NCI-H1048 (cell line): Measurements from ENCODE around the gene GRIK1.

Source experiments
- DNase-seq: peaks from one replicate; lab custom pipeline; 2025; lab: John Stamatoyannopoulos, UW

Gene GRIK1

DNA sequence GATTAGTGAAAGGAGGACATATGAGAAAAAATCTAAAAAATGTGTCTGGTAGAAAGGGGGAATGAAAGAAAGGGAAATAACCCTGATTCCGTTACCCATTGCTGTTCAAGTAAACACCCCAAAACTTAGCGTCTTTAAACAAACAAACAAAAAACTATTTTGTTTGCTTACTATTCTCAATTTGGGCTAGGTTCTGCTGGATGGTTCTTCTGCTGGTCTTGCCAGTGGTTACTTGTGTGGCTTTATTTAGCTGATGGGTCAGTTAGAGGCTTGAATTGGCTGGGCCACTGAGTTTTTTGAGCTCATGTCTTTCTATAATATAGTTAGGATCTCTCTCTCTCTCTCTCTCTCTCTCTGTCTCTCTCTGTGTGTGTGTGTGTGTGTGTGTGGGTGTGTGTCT lies 112.1 kb downstream of the GRIK1 start:
- DNase-seq = no peak

DNA sequence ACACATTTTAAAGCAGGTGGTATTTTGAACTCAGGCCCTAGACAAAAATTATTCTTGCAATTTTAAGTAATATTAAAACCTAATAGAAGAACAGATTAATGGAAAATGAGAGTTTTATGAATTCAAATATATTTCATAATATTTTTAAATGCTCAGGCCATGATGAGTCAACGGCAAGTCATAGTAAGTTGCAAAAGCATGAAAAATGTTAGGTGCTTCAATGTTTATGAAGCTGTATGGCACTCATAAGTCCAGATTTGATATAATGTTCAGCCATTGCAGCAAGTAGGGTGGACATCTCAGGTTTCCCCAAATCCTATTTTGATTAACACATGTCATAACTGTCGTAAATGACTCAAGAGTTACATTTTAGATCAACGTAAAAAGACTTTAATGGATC lies 112.6 kb downstream of the GRIK1 start:
- DNase-seq = no peak

DNA sequence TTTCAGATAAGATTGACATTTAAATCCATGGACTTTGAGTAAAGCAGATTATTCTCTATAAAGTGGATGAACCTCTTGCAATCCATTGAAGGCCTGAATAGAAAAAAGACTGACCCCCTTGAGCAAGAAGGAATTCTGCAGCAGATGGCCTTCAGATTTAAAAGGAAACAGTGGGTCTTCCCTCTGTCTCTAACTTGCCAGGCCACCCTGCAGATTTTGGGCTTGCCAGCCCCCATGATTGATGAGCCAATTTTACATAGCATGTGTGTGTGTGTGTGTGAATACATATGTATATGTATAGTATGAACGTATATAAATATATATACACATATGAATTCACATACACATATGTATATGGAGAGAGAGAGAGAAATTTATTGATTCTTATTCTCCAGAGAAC lies 113.4 kb downstream of the GRIK1 start:
- DNase-seq = no peak

DNA sequence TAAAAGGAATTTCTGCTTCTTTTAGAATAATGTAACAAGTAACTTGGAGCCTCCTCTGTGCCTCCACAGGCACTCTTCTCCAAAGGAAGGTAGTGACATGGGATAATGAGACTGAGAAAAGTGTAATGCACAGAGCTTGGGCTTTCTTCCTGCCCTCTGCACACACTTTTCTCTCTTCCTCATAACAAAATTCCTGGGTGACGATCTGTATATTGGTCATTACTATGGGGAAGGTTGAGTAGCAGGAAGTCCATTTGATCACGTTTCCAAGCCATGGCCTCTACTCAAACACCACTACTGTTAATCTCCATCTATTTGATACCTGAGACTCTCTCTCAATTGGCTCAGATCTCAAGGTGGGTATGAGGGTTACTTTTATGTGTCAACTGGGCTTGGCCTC lies 113.9 kb downstream of the GRIK1 start:
- no peak for DNase-seq

DNA sequence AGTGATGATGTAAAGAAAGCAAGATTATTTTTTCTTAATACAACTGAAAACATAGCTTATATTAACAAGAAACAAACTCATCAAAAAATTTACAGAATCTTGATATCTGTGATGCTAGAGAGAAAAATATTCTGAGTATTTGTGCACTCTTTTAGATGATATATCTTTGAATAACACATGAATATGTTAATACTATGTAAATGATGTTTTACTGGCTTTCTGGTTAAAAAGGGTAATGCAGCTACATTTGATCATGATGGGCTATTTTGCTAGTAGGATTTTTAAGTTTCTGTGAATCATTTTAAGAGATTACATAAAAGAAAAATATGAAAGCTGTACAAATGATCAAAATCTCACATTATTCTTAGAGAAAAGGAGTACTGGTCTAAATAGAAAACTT lies 114.5 kb downstream of the GRIK1 start:
- DNase-seq = no peak

DNA sequence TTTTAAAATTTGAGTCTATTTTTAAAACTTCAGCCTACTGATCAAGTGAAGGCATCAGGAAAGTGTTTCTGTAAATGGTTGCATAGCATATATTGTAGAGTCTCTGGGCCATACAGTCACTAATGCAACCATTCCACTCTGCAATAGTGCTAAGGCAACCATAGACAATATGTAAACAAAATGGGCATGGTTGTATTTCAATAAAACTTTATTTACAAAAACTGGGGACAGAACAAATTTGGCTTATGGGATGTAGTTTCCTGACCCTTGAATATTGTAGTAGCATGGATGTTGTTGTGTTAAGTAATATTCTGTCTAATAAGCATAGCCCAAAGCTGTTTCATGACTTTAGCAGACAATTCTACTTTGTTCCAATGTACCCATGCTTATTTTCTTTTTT lies 117.7 kb downstream of the GRIK1 start:
- no peak for DNase-seq

DNA sequence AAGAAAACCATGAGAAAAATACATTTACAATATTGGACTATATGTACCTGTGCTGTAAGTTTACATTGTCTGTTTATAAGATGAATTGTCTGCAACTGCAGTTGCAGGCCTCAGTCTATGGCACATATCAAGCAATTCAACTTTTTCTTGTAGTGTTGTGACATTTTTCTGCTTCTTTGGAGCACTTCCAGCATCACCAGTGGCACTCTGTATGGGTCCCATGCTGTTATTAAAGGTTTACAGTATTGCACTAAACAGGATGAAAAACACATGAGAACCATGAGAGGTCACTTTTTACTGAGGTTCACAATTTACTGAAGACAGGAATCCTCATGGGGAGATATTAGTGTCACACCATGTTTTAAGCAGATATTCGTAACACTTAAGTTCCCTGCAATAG lies 118.6 kb downstream of the GRIK1 start:
- no peak for DNase-seq

DNA sequence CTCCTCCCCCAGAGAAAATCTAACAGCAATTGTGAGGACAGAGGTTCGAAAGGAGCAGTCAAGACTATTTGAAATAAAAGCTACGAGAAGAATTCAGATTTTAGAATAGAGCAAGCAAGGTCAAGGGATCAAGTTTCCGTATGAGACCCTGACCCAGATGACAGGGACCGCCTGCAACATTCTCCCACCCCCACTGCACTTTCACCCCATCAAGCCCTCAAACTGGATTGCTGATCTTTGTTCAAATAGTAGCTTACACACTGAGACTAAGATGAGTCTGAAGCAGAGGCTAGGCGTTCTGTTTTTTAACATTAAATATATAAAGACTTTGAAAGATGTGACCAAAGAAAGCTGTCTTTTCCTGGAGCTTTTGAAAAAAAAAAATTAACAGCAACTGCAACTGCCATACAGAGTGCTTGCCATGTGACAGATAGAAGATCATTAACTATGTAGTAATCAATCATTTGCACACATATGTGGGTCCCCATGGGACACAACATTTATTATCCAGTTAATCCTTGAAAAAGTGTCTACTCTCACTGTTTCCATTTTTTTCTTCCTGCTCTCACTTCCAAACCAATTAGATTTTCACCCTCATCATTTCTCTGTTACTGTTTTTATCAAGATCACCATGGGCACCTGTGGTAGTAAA lies 120.0 kb downstream of the GRIK1 start:
- no peak for DNase-seq

DNA sequence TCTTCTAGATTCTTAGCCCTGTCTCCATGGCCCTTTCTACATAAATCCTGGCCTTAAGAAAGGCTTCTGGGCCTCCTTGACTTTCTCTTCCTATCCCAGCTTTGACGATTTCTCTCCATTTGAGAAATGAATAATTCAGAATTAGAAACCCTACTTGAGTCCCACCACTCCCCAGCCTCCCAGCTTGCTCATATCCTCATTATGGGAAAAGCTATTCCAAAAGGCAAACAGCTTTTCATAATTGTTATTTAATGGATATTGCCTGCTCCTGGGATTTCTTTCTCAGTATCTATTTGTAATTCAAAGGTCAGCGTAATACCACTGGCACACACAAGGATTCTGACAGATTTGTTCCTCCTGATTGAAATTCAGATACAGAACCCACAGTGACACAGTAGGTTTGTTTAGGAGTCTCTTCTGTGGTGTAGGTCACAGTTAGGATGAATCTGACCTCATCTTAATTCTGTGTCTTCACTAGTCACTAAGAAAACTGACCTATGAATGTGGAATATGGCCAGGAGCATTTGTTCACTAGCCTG lies 121.3 kb downstream of the GRIK1 start:
- no peak for DNase-seq

DNA sequence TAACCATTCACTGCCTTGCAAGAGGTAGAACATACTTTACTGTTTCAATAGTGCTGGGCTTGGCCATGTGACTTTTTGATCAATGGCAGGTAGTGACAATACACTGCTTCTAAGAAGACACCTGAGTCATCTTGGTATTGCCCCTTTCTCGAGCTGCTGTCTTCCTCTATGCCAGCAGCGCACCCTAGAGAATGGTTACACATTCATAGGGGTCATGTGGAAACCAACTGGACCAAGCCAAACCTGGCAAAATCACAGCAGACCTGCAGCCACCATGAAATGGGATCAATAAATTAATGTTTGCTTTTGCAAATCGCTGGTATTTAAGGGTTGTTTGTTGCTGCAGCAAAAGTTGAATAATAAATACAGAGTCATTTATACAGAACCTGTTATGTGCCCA lies 122.3 kb downstream of the GRIK1 start:
- no peak for DNase-seq

DNA sequence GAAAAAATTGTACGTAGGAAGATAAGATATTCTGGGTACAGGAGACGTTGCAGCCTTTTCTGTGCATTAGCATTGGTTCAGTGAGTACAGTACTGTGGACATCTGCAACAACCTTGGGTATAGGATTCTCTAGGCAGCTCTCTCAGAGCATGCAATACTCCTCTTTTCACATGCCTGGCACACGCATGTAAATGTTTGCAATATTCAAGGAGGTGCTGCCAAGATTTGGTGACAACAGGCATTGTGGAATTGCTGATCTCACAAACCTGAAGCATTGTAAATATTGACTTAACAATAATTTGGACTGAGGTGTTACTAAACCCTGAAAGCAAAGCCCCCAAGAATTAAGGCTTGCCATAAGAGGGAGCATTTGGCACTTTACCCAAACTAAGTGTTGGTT lies 126.8 kb downstream of the GRIK1 start:
- no peak for DNase-seq

DNA sequence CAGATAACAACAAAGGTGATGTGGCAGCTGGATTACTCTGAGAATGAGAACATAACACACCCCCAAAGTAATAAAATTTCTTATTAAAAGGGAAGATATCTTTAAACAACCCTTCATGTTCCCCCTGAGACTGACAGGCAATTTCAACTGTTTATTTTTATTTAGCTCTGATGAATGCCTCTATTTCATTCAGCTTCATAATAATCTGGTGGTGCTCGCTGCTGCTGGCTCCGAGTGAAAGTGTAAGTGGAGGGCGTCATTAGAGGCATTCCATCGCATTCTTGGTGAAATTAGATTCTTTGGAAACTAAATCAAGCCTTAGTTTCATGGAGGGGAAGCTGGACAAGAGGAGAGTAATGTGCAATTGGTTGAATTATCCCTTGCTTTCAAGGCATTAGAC lies 128.9 kb downstream of the GRIK1 start:
- no peak for DNase-seq

DNA sequence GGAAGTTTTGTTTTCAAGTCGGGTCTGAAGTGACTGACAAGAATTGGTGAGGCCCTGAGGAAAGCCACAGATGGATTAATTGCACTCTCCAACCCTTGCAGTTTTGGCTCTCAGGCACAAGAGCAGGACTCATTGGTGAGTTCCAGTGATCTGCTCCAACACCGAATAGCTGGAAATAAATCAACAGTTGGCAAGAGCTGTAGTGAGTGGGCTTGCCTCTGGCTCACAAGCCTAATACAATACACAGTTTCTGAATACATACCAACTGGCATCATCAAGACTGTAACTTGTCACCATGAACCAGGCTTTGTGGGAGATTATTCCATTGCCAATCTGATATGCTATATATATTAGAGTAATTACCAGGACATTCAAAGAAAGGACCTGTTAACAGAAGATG lies 131.6 kb downstream of the GRIK1 start:
- DNase-seq = no peak

DNA sequence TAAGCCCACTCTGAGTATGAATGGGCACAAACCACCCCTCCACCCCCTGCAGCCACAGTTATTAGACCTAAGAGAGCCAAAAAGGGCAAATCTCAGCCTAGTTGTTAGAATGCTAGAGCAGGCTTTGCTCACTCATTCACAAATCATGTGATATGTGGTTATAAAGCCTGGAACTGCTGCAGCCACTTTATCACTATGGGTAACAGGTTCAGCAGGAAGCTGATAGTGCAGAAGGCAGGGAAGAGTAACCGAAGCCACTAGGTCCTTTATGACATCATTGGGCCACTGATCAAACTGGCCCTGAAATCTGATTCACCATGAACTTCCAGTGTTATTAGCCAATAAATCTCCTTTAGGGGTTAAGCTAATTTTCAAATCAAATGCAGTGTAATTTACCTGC lies 134.7 kb downstream of the GRIK1 start:
- DNase-seq = no peak

DNA sequence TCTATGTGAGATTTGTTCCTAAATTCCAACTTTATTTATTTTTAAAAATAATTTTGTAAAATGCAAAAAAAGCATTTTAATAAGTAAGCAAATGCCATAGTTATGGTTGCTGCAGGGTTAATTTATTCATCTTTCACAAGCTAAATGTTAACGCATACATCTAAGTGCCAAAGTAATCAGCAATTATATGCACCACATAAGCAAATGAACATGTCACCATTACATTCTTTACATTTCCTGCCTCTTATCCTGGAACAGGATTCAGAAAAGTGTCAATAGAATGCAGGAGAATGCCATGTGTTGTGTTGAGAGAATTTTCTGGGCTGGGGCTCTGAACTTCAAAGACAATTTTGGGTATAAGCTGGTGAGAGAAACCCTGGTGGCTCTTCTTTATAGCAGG lies 136.6 kb downstream of the GRIK1 start:
- no peak for DNase-seq

DNA sequence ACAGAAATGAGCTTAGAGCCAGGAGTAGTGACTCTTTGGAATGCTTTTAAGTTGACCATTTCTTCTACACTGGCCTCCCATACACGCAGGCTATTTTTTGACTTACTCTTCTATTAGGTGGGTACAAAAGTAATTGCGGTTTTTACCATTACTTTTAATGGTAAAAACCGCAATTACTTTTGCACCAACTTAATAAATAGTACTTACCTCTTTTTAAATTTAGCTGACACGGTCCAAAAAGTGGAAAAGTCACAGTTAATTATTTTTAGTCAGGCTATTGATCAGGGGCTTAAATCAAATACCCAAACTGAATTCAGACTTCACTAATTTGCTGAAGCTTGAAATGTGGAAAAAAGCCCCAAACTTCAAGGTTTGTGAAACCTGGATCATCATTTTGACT lies 138.7 kb downstream of the GRIK1 start:
- DNase-seq = no peak

DNA sequence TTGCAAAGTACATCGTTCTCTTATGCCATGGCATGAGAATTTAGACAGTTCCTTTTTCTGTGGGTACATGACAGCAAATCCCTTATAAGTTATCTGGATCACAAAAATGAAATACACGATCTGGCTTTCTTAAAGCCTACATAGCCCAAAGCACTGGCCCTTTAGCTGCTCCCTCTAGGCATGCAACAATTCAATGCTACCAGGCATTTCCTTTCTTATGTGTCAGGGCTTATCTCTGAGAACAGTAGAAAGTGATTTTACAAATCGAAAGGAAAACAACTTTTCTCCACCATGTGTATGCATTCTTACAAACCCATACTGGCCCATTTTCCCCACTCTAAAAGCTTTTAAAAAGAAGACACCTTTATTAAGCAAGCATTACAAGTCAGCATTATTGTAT lies 139.7 kb downstream of the GRIK1 start:
- DNase-seq = no peak

DNA sequence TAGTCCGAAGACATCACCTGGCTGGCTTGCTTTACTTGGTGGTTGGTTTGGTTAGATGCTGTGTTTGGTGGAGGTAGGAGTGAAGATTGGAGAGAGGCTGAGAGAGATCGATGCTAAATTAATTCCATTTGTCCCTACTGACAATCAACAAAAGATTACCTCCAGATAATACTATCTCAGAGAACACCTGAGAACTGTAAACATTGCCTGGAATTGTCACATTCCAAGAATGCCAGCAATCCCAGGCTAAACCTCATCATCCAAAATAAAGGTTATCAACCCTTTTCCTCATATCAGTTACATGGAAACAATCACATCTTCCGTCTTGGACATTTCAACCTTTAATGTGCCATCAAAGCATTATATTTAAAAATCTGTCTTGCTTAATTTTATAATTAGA lies 141.0 kb downstream of the GRIK1 start:
- no peak for DNase-seq

DNA sequence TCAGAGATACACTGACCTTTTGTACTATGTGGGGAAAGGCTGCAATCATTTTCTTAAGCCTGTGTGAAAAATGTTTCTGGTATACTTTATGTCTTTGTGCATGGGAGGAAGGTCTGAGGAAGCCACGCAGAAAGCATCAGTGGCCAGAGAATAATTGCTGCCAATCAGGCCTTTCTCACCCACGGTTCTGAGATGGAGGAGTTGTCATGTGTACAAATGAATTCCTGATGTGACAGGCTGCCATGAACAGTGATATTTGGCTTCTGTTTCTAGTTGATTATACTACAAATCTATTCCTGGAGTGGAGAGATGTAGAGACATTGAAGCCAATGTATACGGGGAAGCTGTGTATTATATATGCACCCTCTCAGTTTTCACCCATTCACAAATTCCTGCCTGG lies 142.6 kb downstream of the GRIK1 start:
- DNase-seq = no peak

DNA sequence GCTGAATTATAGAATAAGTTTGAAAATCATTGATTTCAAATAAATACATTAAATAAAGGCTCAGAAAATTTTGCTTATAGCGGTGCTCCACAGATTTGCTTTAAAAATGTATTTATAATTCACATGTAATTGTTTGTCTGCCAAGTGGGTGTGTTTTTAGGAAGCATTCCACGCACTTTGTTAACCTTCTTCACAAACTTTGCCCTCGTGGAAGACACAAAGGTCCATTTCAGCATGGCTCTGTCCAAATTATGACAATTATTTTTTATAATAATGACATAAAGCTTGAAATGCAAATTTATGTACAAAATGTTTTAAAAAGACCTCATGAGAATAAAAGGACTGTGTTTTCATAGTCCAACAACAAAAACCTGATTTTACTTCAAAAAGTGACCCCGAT lies 146.1 kb downstream of the GRIK1 start:
- no peak for DNase-seq

DNA sequence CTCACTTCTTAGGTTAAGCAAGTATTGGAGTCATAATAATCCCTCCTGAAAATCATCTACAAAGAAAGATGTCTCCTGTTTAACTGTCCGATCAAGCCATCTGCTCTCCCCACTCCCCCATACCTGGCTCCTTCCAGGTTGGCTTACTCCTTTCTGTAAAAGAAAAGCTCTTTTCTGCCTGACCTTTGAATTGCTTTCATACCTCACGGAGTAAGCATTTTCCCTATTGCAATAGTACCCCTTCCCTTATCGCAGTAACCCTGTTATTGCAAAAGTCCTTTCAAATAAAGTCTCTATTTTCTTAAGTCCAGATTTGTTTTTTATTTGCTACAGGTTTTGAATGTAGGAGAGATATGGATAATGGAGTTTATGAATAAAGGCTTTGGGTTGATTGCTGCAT lies 150.4 kb downstream of the GRIK1 start:
- no peak for DNase-seq

DNA sequence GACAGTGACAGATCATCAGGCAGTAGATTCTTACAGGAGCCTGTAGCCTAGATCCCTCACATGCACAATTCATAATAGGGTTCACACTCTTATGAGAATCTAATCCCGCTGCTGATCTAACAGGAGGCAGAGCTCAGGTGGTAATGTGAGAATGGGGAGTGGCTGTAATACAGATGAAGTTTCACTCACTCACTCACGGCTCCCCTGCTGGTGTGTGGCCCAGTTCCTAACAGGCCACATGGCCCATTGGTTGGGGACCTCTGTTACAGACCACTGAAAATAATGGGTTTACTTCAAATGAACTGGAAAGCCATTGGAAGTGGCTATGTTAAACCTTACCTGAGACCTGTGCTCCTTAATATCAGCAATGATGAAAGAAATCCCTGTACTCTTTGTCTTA lies 151.0 kb downstream of the GRIK1 start:
- no peak for DNase-seq

DNA sequence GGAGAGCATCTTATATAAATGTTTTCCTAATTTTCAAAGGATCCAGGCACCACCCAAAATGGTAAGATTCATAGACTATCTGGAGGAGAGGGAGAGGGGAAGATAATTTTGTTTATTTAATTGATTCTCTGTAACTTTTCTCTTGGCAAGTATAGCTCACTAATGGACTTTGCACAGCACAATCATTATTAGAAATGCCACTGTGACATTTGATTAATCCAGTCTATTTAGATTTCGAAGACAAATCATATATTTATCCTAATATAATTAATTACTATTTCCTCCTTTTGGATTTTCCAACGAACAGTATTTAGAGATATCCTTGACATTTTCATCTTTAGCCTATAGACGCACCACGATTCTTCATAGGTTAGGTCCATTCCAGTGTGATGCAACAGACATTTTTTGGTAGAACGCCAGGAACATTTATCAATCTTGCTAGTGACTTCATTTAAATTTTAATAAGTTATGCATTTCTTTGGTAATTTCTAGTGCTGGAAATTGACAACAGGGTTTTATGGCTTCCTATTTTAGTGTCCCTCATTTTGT lies 152.4 kb downstream of the GRIK1 start:
- DNase-seq = no peak
